GM19463 (cell line): ENCODE measurements around the gene CCL11.

Source experiments
- ATAC-seq: cut with Tn5 transposase; IDR thresholded peaks from one replicate; pipeline ENCODE4 v1.9.1; 2021; ENCODE audit warnings: mild to moderate bottlenecking, moderate library complexity; ENCODE audit not compliant: unreplicated experiment

Gene CCL11

DNA sequence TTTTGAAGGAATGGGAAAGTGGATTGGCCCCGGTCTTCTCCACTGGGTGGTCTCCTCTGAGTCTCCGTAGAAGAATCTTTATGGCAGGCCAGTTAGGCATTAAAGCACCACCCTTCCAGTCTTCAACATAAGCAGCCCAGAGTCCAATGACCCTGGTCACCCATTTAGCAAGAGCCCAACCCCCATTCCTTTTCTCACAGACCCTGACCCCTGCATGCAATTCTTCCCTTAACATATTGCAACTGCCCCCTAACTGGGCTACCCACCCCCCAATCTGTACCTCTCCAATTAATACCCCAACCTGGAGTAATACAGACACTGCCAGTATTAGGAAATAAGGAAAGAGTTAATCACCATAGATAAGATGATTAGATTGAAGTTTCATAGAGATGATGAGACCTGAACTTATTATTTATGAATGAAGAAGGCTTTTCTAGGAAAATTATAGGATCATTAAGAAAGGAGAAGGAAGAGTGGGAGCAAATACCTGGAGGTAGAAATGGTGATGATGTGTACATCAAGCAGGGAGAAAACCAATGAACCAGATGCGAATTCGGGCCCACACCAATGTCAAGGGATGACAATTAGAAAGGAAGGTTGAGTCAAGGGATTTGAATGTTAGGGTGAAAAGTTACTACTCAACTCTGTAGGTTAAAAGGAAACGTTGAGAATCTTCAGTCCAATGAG lies 28.1 kb upstream of the CCL11 start:
- no peak for ATAC-seq

DNA sequence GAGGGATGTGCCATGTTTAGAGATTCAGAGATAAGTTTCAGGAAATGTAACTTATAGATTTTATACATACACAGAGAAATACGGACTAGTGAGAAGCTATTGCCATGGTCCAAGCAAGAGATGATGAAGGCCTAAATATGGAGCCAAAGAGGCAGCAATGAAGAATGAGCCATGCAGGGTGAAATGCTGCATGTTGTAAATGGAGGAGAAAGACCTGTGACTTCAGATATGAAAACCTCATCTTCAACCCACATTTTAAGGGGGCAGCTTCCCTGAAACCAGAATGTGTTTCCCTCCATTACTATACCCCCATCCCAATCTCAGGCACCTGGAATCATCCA lies 27.6 kb upstream of the CCL11 start:
- ATAC-seq = no peak

DNA sequence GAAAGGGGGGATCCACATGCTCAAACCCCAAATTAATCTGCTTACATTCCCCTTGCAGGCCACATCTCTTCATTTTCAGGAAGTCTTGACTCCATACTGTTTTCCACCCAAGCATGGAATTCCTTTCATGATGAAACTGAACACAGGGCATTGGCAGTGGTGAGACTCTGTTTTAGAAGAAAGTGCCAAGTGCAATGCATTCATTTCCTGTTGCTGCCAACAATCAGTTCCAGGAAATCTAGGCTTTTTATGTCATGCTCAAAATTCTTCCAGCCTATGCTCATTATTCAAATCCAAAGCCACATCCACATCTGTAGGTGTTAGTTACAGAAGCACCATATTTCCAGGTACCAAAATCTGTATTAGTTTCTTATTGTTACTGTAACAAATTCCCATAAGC lies 26.4 kb upstream of the CCL11 start:
- ATAC-seq = no peak

DNA sequence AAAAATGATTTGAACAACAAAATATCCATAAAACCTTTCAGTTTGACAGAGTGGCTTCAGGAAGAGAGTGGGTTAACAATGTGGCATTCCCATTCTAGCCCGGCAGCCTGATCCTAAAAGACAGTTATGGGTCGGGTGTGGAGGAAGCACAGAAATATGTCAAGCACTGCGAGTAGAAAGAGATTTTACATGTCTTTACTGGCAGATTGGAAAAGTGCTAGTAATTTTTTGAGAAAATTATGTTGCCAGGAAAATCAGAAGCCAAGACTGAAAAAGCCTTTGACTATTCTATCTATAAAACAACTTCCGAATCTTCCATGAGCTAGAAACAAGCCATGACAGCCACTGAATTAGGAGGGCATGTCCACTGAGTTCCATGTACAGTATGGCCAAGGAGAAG lies 24.7 kb upstream of the CCL11 start:
- no peak for ATAC-seq

DNA sequence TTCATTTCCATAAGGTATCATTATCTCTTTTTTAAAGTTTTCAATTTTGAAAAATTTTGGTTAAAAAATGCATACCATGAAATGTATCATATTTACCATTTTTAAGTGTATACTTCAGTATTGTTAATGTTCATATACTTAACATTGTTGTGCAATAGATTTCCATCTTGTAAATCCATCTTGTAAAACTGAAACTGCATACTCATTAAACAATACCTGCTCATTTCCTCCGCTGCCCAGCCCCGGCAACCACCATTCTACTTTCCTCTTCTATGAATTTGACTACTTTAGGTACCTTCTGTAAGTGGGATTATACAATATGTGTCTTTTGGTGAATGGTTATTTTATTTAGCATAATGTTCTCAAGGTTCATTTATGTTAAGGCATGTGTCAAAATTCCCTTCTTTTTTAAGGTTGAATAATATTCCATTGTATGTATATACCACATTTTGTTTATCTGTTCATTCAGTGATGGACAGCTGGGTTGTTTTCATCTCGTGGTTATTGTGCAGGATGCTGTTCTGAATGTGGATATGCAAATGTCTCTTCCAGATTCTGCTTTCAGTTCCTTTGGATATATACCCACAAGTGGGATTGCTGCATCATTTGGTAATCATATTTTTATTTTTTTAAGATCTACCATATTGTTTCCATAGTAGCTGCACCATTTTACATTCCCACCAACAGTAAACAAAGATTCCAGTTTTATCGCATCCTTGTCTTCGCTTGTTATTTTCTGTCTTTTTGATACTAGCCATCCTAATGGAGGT lies 23.8 kb upstream of the CCL11 start:
- no peak for ATAC-seq

DNA sequence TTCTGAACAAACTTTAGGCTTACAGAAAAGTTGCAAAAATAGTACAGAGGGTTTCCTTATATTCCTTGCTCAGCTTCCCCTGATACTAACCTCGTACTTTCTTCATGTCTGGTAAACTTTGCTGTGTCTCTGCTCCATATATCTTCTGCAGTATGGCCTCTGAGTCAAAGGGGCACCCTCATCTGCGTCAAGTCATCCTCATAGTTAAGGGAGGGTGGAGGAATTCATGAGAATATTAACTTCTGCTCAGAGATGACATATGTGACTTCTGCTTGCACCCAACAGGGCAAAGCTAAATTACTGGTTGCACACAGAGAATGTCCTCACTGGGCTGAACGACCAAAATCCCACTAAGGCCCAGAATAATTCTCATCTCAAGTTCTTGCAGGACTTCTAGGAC lies 19.8 kb upstream of the CCL11 start:
- ATAC-seq = no peak

DNA sequence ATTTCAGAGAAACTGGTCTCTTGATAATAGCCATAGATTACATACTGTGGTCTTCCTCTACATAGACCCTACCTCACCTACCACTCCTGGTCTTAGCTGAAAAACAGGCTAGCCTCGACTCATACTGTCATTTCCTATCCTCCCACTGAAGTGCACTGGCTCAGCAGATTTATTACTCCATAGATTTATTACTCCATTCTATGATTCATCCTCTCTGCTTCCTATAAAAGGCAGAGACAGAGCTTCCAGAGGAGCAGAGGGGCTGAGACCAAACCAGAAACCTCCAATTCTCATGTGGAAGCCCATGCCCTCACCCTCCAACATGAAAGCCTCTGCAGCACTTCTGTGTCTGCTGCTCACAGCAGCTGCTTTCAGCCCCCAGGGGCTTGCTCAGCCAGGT lies 15.6 kb upstream of the CCL11 start, which contains the start of gene CCL7:
Gene CCL7, plus strand, starts transcription at position 253 of the 400 bp plus-strand sequence. Its CDS starts 70 bp downstream, at position 323.
- ATAC-seq = no peak

DNA sequence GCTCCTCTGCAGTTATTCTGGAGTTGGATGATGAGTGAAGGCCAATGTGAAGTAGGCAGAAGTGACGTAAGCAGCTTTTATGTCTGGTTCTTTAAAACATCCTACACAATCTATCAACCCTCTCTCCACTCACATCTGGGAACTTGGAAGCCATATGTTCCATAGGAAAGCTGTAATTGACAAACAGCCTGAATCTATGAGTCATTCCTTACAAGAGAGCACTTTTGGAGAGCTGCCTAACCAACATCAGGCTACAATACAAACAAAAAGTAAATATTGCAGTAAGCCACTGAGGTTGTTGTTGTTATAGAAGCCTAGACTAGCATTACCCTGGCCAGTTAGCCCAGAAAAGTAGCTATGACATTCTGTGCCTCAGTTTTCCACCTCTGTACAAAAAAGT lies 9.7 kb upstream of the CCL11 start:
- no peak for ATAC-seq

DNA sequence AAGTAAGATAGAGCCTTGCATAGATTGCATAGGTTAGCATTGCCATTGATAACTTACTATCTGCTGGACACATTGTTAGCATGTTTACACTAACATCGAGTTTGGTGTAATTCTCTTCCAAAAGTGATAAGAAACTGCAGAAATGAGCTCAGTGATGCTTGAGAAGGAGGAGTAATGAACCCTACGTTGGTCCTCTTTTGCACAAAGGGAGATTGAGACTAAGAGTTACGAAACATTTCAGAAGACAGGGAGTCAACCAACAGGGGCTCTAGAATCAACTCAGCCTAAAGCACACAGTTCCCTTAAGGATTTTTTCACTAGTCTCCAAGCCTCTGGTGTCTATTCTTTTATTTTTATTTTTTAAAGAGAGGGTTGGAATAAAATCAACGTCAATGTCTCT lies 8.7 kb upstream of the CCL11 start:
- ATAC-seq = no peak

DNA sequence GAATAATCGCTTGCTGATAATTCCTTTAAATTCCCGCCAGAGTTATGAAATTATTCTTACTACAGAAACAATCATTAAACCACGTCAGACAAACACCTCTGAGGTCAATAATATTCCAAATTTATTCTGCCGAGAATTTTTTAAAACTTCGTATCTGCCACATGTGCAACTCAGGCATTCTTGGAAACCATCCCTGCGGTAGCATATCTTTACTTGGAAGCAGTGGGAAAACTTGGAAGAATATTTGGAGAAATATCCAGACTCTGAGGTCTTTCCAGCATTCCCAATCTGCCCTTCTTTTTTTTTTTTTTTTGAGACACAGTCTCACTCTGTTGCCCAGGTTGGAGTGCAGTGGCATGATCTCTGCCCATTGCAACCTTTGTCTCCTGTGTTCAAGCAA lies 2.0 kb upstream of the CCL11 start:
- no peak for ATAC-seq

DNA sequence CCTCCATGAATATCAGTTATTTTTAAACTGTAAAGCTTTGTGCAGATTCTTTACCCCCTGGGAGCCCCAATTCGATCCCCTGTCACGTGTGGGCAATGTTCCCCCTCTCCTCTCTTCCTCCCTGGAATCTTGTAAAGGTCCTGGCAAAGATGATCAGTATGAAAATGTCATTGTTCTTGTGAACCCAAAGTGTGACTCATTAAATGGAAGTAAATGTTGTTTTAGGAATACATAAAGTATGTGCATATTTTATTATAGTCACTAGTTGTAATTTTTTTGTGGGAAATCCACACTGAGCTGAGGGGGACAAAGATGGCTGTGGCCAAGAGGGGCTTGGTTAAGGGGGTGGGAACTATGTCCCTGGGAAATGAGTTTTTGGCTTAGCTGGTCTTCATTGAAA lies 2.3 kb downstream of the CCL11 start:
- ATAC-seq = no peak

DNA sequence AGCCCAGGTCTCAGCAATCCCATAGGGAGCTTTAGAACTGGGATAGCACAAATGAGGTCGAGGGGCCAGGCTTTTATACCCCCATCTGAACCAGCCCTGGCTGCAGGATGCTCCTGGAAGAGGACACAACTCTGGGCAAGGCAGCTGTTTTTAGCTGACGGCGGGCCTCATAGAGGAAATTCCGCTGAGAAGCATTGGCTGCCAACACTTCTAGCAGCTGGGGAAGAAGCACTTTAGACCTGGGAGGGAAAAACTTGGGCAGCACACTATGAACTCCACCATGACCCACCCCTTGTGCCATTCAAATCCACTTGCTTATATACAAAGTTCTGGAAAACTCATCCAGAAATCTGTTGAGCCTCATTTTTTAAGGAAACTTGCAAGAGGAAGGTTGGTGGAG lies 5.0 kb downstream of the CCL11 start:
- no peak for ATAC-seq

DNA sequence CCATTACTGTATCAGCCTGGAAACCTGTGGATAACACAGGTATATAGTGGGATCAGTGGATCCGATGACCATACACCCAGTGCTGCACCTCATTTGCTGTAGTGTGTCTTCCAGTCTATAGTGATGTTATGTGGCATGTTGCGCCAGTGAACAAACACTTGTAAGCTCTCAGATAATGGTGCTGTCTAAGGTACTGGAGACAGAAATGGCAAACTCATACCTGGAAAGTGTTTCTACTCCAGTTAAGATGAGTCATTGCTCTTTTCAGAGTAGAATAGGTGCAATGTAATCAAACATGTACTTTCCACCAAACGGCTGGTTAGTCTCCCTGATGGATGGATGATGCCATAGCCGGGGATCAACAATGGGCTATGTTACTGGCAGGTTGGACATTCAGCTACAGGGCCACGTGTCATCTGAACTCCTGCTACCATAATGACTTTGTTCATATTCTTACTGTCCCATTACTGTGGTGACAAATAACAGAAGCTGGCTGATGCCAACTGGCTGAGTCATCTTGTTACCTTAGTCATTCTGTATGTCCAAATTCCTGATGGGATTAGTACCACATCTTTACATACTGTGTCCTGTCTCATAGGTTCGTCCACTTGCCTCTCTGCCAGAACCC lies 6.3 kb downstream of the CCL11 start:
- no peak for ATAC-seq

DNA sequence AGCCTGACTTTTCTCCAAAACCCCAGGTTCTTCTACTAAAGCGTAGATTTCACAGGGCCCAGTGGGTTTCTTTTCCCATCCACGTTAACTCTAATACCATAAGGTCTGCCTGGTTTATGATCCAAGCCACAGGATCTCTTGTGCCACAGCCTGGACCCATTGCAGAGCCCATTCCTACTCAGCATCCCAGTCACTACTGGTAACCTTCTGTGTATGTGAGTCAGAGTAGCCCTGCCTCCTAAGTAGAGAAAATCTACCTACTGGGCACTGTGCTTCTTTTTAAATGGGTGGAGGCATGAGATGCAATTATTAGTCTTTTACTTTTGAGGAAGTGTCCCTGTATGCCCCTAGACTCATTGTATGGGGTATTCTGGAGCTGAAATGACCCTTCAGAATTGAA lies 13.5 kb downstream of the CCL11 start:
- ATAC-seq = no peak

DNA sequence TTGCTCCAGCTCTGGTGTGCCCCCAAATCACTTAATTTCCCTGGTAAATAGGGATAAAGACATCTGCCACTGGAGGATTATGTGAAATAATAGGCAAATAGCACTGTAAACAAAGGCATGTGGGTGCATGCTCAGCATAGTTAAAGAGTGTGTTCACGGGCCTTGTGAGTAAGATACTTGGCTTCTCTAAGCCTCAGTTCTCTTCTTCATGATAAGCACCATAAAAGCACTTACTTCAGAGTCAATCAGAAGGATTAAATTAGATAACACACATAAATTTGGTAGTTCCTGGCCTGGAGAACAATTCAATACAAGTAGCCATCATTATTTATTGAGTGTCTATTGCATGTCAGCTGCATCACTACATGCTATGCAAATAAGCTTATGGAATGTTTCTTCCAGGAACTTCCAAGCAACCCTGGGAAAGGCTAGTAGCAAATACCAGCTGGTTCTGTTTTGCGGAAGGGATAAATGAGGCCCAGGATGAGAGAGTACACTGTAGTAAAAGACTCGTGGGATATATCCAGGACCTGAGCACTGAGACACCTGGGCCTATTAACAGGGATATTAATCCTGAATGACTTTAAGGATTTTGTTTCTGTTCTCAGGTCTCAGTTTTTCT lies 14.5 kb downstream of the CCL11 start:
- no peak for ATAC-seq

DNA sequence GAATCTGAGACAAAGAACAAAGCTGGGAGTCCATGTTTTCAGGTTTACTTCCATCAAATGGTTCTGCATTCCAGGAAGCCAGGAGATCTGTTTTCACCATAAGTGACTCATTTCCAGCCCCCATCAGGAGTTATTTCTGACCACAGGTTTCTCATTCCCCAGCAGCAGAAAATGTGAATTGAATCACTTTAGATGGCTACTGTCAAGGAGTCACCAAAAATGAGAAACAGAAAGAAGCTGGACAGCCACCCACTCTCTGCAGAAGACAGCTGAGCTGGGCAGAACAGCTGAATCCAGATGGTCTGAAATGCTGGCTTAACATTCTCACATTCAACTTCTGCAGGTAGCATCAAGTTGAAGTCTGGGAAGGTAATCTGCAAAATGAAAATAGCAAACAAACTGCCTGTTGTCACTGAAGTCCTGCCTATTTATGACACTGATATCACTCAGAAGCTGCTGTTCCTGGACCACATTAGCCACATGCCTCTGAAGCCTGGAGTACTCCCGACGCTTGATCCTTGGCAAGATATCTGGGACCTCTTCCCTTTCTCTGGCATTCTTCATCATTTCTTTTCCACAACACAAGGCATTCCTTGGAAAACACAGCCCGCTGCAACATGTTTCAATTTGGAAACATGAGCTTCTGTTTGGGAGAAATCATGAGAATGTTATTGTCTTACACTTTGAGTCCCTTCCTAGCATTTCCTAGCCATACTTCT lies 15.3 kb downstream of the CCL11 start:
- no peak for ATAC-seq

DNA sequence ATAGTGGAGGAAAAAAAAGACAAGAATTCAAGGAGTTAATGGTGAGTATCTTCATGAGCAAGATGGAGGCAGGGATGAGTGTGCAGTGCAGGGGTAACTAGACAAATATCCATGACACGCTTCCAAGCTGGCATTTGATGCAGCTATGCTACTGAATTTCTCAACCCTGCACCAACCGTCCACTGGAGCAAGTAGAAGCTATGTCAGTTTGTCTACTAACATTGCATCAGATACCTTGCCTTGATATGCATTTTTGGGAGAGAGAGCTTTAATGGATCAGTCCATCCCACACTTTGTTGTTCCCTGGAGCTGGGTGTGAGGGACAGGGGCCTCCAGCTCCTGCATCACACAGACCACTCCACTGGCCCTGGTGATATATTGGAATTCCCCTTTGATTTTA lies 16.4 kb downstream of the CCL11 start:
- no peak for ATAC-seq

DNA sequence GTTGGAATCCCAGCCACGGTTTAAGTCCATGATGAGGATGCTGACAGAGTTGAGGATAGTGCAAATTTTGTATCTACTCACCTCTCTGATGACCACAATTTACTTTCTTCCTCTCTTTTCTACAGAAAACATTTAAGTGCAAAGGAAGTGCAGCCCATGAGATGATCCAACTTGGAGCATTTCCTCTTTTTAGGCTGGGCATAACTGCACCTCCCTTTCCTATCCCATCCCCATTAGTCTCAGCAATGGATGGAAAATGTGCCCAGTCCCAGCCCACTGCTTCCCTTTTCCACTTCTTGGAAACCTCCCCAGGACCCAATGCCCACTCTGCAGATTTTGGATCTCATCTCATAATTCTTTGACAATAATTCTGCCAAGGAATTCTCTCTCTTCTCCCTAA lies 17.1 kb downstream of the CCL11 start:
- no peak for ATAC-seq

DNA sequence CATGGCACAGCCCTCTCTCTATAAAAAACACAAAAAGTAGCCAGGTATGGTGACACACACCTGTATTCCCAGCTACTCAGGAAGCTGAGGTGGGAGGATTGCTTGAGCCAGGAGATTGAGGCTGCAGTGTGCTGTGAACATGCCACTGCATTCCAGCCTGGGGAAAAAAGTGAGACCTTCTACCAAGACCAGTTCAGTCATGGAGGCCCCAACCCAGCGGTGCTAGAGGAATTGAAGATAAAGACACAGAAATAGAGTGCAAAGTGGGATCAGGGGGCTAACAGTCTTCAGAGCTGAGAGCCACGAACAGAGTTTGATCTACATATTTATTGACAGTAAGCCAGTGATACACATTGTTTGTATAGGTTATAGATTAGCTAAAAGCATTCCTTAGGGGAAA lies 18.1 kb downstream of the CCL11 start:
- ATAC-seq = no peak

DNA sequence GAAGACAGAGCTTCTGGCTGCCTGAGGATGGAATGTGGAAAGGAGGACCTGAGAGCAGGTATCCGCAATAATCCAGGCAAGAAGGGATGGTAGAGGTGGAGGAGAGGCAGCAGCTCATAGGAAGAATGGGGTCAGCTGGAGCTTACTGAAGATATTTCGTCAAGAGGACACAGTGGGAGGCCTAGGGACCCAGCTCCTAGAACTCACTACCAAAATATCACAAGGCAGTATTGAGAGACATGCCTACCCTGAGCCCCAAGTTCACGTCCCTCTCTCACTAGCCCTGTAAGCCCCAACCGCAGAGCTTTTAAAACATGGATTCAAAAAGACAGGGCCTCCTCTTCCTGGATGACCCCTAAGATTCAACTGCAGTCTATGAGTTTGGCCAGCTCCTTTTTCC lies 19.5 kb downstream of the CCL11 start:
- ATAC-seq = no peak

DNA sequence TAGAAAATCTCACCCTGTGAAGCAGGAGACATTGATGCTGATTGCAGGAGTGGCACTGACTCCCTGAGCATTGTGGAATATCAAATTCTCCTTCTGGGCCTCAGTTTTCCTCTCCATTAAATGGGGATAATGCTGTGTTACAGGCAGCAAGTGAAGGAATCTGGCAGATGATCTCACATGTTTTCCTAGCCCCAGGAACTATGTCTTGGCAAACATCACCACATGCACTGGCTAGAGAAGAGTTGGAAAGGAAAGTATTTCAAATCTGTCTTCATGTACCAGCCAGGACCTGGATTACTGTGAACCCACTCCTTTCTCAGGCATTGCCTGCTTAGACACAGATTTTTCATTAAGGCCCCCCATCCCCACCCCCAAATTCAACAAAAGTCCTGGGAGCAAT lies 20.1 kb downstream of the CCL11 start:
- no peak for ATAC-seq
